Aorta (tissue), 5 donors: Measurements from ENCODE around the gene B3GALNT1. TPM values are rescaled to one million over a fixed set of nuclear protein-coding genes. Genes with fewer than 3 reads are reported as not detected.

Source experiments
- ATAC-seq: fragments of 200-7000 bp; cut with Tn5 transposase; one replicate; pipeline ENCODE4 v1.9.1; 2022; ENCODE audit warnings: moderate library complexity; ENCODE audit not compliant: low FRiP score
- DNase-seq, 2 donors: peaks; one replicate each; pipeline ENCODE4 v3.0.0-alpha.2; 2020
- H3K27ac ChIP-seq, 2 donors: one replicate each; pipeline ENCODE4 v1.5.1; 2013; ENCODE audit warnings: low read length in 2 of 2, mild to moderate bottlenecking in 2 of 2, moderate library complexity in 2 of 2, control low read depth in 1 of 2, inconsistent platforms in 1 of 2, low read depth in 1 of 2
- H3K27me3 ChIP-seq, 2 donors: one replicate each; pipeline ENCODE4 v1.6.1; 2013; ENCODE audit warnings: control low read depth in 1 of 2, low read length in 1 of 2, mild to moderate bottlenecking in 1 of 2, moderate library complexity in 1 of 2; ENCODE audit not compliant: insufficient read depth in 2 of 2, control insufficient read depth in 1 of 2
- H3K36me3 ChIP-seq, 2 donors: one replicate each; pipeline ENCODE4 v1.6.1; 2013; ENCODE audit warnings: control low read depth in 1 of 2, low read length in 1 of 2, mild to moderate bottlenecking in 1 of 2; ENCODE audit not compliant: insufficient read depth in 2 of 2, control insufficient read depth in 1 of 2
- H3K4me1 ChIP-seq, 2 donors: one replicate each; pipeline ENCODE4 v1.6.1; 2013; ENCODE audit warnings: low read length in 2 of 2, control low read depth in 1 of 2, mild to moderate bottlenecking in 1 of 2, moderate library complexity in 1 of 2; ENCODE audit not compliant: insufficient read depth in 2 of 2, control insufficient read depth in 1 of 2
- H3K4me3 ChIP-seq, 2 donors: one replicate each; pipeline ENCODE4 v1.5.1; 2013; ENCODE audit warnings: low read length in 2 of 2, control low read depth in 1 of 2, mild to moderate bottlenecking in 1 of 2
- H3K9me3 ChIP-seq: one replicate; pipeline ENCODE4 v1.6.1; 2013; ENCODE audit warnings: mild to moderate bottlenecking, low read length; ENCODE audit not compliant: control insufficient read depth
- WGBS, 2 donors: extraction: QIAGEN DNeasy Blood & Tissue Kit; methylation state at CpG; one replicate each; pipeline ENCODE4 v1.1.7; 2013; 5-methylcytosine and 5-hydroxymethylcytosine counted together
- intact Hi-C, 2 donors: fragments of 100-400 bp; cut with DNase I; formaldehyde crosslinking; loops; one replicate each; pipeline versions ENCODE4 v1.14.2 to v1.15.0; 2022
- long read RNA-seq, 2 donors: library from polyadenylated mRNA; unstranded; transcript quantifications; one replicate each; pipeline ENCODE4 v2.0.0, GENCODE V29; 2020 to 2021
- polyA plus RNA-seq, 2 donors: library from polyadenylated mRNA; stranded (reverse); fragments of 200-250 nt; gene quantifications; one replicate each; pipeline ENCODE4 v1.2.3, GENCODE V29; 2013
- total RNA-seq, 2 donors: library from RNA; stranded (reverse); fragmentation: NEBNext Ultra II Directional; extraction: Animal tissue kit (Norgen Biotek cat#: 25700); gene quantifications; one replicate each; pipeline ENCODE4 v1.2.1, GENCODE V29; 2021
- donor health status: healthy with polysubstance abuse.
- donor health status: Bipolar disorder and iron deficiency.
- donor health status: DM: no; HTN: no; CAD: no.
- donor health status: DM: no; HTN: no; CAD: no.
- donor health status: DM: yes; HTN: yes; CAD: no.

The B3GALNT1 gene
- 10 to 100 TPM; 11.8 to 19.2 TPM for total RNA-seq
- 10 to 100 TPM in 1 of 2 donors, 1 to 10 TPM in 1; 8.8 to 14.8 TPM for polyA plus RNA-seq
- long read RNA-seq, donor 1, partial matches to known transcripts, result 2 of 14 reads
- long read RNA-seq, donor 1, other reads (novel, unspliced or antisense), result 5 of 14 reads
- long read RNA-seq, donor 2, partial matches to known transcripts, result 0 of 16 reads
- long read RNA-seq, donor 2, other reads (novel, unspliced or antisense), result 8 of 16 reads

GRCh38 chr3:161104561-161105551 is at the start of gene B3GALNT1:
TSS of gene B3GALNT1 (minus strand) at chr3:161105349. CDS start at chr3:161086754, 18,595 bp downstream.
- Histone ChIP-seq H3K27me3 (no peaks in the 10 kb centered on the region), H3K4me1 (peaks cover 0 to 2% of the 10 kb centered on the region in 2 donors), H3K4me3 (peak within 1 kb of the TSS; percentile 52), H3K36me3 (peaks cover 0 to 6% of the 10 kb centered on the region in 2 donors), H3K9me3 (no peaks in the 10 kb centered on the region), H3K27ac (peak within 1 kb of the TSS in 1 of 2 donors; percentile 43)
- intact Hi-C loops, result loop anchor here (10.0 kb wide), 2 partner anchors 80 to 110 kb away; no protein-coding TSS in a partner anchor
- DNase-seq (peak; percentile 68 to 85), ATAC-seq (peak; percentile 88)
- WGBS, 2 donors, result 0 to 1% methylated on average over 90 to 97 of the region's 97 CpGs

DNA sequence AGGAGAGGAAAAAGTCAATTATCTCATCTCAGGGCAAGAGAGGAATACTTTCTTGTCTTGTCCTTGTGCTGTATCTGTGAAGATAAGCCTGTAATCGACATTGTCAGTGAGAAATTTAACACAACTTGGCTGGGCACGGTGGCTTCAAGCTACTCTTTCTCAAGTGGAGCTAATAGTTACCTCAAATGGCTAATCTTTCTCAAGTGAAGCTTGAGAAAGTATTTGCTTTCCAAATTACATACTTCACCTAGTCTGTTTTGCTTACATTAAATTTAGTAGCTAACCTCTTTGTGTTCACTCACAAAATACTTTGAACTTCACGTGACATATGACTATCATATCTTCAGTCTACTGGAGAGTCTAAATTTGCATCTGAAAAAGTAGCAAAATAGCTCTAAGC is 48.3 kb upstream of the B3GALNT1 start:
- H3K9me3 ChIP-seq, result no peaks in the 10 kb centered on the region
- H3K36me3 ChIP-seq, result no peaks in the 10 kb centered on the region
- intact Hi-C loops, result no loop called here
- DNase-seq, result no peak
- H3K4me1 ChIP-seq, result peaks cover 0 to 4% of the 10 kb centered on the region in 2 donors
- H3K4me3 ChIP-seq, result no peak overlapping the region
- no peaks in the 10 kb centered on the region for H3K27me3 ChIP-seq
- H3K27ac ChIP-seq, result no peak overlapping the region
- ATAC-seq, result no peak
- WGBS, 2 donors, result 91 to 92% methylated on average over 3 of the region's 3 CpGs

DNA sequence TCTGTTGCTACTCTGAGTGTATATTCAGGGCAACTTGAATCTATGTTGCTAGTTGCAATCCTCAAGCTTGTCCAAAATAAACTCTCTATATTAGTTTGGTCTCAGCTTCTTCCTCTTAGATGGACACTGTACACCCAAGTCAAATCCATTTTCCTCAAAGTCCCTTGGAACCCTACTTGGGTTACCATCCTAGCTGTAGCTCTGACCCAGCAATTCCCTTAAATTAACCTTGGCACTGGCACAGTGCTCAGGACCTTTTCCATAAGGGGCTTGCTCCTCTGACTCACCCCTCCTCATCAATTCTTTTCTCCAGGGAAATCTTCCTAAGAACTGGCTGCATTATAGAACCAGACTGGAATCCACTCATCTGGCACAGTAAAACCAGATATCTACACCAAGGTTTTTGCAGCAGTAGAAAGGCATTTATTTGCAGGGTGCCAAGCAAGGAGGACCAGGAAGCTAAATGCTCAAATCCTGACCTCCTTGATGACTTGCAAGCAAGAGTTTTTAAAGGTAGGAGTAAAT is 44.9 kb upstream of the B3GALNT1 start:
- intact Hi-C loops, result loop anchor here in 1 of 2 donors (2.0 kb wide), 1 partner anchor 19 kb away; no protein-coding TSS in a partner anchor
- ATAC-seq (no peak), DNase-seq (no peak)
- no peaks in the 10 kb centered on the region for H3K27me3 ChIP-seq
- H3K9me3 ChIP-seq, result no peaks in the 10 kb centered on the region
- H3K4me3 ChIP-seq, result no peak overlapping the region
- no peak overlapping the region for H3K27ac ChIP-seq
- H3K36me3 ChIP-seq, result no peaks in the 10 kb centered on the region
- peaks cover 0 to 4% of the 10 kb centered on the region in 2 donors for H3K4me1 ChIP-seq

- intact Hi-C loops, result no loop called here
- peaks cover 0 to 4% of the 10 kb centered on the region in 2 donors for H3K4me1 ChIP-seq
- H3K27ac ChIP-seq, result no peak overlapping the region
- ATAC-seq (no peak), DNase-seq (no peak)
- no peak overlapping the region for H3K4me3 ChIP-seq
- H3K36me3 ChIP-seq, result no peaks in the 10 kb centered on the region
- no peaks in the 10 kb centered on the region for H3K9me3 ChIP-seq
- WGBS, 2 donors, result 51 to 54% methylated on average over 1 of the region's 1 CpG
- no peaks in the 10 kb centered on the region for H3K27me3 ChIP-seq
Observed at GRCh38 chr3:161149529-161149928, 44.4 kb upstream of the B3GALNT1 start.

DNA sequence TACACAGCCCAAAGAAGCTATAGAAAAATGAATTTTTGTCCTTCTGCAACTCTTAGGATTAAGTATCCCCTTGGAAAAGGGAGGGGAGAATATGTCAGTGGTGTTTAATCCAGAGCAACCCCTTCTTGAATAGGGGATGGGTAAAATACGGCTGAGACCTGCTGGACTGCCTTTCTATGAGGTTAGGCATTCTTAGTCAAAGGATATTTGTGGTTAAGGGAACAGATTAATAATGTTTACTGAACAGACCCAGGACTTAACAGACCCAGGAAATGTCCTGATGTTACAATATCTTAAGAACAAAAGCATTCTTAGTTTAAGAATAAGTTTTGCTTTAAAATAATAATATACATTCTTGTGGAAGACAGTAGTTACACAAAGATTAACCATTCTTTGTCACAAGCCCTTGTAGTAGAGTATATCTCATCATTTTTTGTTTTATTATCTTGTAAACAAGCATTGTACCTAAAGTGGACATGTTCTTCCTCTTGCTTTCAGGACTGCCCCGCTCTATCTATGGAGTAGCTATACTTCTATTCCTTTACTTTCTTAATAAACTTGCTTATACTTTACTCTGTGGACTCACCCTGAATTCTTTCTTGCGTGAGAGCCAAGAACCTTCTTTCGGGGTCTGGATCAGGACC is 43.8 kb upstream of the B3GALNT1 start:
- intact Hi-C loops, result no loop called here
- no peaks in the 10 kb centered on the region for H3K27me3 ChIP-seq
- ATAC-seq (no peak), DNase-seq (no peak)
- H3K36me3 ChIP-seq, result no peaks in the 10 kb centered on the region
- no peak overlapping the region for H3K4me3 ChIP-seq
- no peaks in the 10 kb centered on the region for H3K9me3 ChIP-seq
- WGBS, 2 donors, result 82 to 84% methylated on average over 4 of the region's 4 CpGs
- no peak overlapping the region for H3K27ac ChIP-seq
- peaks cover 0 to 4% of the 10 kb centered on the region in 2 donors for H3K4me1 ChIP-seq

DNA sequence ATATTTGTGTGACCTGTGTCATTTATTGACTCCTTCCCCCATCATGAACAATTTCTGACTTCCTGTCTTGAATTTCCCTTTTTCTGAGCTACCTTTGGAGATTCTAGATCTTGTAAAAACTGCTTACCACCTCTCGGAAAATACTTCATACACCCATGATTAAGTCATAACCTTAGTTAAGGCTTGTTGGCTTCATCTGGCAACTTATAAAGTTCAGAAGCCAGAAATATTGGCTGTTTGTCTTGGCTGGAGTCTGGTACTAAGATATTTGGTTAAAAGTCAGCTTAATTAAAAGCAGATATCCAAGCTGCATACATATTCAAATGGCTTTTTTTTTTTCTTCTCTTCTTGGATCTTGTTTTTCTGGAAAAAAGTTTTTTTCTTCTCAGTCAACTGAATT is 37.3 kb upstream of the B3GALNT1 start:
- no peaks in the 10 kb centered on the region for H3K9me3 ChIP-seq
- ATAC-seq (no peak), DNase-seq (no peak)
- 5 to 14% methylated on average over 1 of the region's 1 CpG for WGBS, 2 donors
- H3K4me1 ChIP-seq, result peaks cover 0 to 2% of the 10 kb centered on the region in 2 donors
- intact Hi-C loops, result no loop called here
- H3K36me3 ChIP-seq, result no peaks in the 10 kb centered on the region
- H3K27me3 ChIP-seq, result no peaks in the 10 kb centered on the region
- H3K27ac ChIP-seq, result no peak overlapping the region
- H3K4me3 ChIP-seq, result no peak overlapping the region

- DNase-seq, result no peak
- H3K27ac ChIP-seq, result no peak overlapping the region
- 92 to 95% methylated on average over 3 of the region's 3 CpGs for WGBS, 2 donors
- no peak for ATAC-seq
- intact Hi-C loops, result no loop called here
- H3K27me3 ChIP-seq, result no peaks in the 10 kb centered on the region
- H3K9me3 ChIP-seq, result no peaks in the 10 kb centered on the region
- H3K36me3 ChIP-seq, result no peaks in the 10 kb centered on the region
- H3K4me3 ChIP-seq, result no peak overlapping the region
- H3K4me1 ChIP-seq, result peaks cover 0 to 2% of the 10 kb centered on the region in 2 donors
Observed at GRCh38 chr3:161139686-161140085, 34.5 kb upstream of the B3GALNT1 start.

DNA sequence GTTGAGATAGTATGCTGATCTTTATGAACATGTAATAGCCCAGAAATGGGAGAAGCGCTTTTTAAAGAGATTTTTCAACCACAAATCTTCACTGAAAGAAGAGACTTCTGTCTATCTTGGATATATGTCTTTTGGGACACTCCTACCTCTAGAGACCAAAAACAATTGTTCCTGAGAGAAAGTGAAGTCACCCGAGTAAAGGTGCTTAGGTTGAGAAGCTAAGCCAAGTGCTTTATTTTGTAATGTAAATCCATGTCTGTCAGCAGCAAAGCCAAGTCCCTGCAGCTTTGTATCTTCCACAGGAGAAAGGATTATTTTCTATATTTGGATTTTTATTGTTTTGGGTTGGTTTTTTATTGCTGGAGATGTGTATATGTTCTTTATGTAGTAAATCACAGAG is 32.1 kb upstream of the B3GALNT1 start:
- Histone ChIP-seq H3K27ac (no peak overlapping the region), H3K36me3 (no peaks in the 10 kb centered on the region), H3K9me3 (no peaks in the 10 kb centered on the region), H3K4me3 (no peak overlapping the region), H3K27me3 (no peaks in the 10 kb centered on the region), H3K4me1 (peaks cover 0 to 2% of the 10 kb centered on the region in 2 donors)
- ATAC-seq (no peak), DNase-seq (no peak)
- intact Hi-C loops, result no loop called here
- 90 to 93% methylated on average over 2 of the region's 2 CpGs for WGBS, 2 donors
